SK-N-MC (cell line): ENCODE measurements around the gene EXOC1.

ENCODE experiments used
- DNase-seq: peaks from one replicate; pipeline ENCODE4 v3.0.0-alpha.2; 2011; ENCODE audit warnings: low read depth, low spot score
- H3K27ac ChIP-seq: fragments of 200-600 bp; sonication (generic); 2 replicates; pipeline ENCODE4 v1.5.1; 2016; ENCODE audit warnings: mixed run types
- H3K36me3 ChIP-seq: fragments of 200-600 bp; sonication (generic); 2 replicates; pipeline ENCODE4 v1.6.1; 2017; ENCODE audit warnings: antibody characterized with exemption, low read length, mixed read lengths; ENCODE audit not compliant: insufficient read depth
- H3K4me3 ChIP-seq: fragments of 200-600 bp; sonication (generic); 2 replicates; pipeline ENCODE4 v1.5.1; 2016
- H3K9ac ChIP-seq: fragments of 200-600 bp; sonication (generic); 2 replicates; pipeline ENCODE4 v1.8.0; 2017; ENCODE audit warnings: mixed run types, mixed read lengths; ENCODE audit not compliant: insufficient read length
- H3K9me3 ChIP-seq: fragments of 200-600 bp; sonication (generic); 2 replicates; pipeline ENCODE4 v1.6.1; 2017; ENCODE audit warnings: low read depth, mild to moderate bottlenecking, antibody characterized with exemption, low read length, moderate library complexity, mixed read lengths
- EZH2 ChIP-seq: fragments of 200-600 bp; sonication (generic); IDR thresholded peaks from one replicate; pipeline ENCODE4 v1.6.1; 2017; ENCODE audit warnings: antibody characterized with exemption
- FOXP2 ChIP-seq: optimal IDR thresholded peaks from 2 replicates; pipeline ENCODE3; 2011; ENCODE audit warnings: mild to moderate bottlenecking, moderate library complexity; ENCODE audit not compliant: insufficient read depth; ENCODE audit errors: extremely low read length, control extremely low read depth
- POLR2AphosphoS5 ChIP-seq: IDR thresholded peaks from 2 replicates; pipeline ENCODE4 v1.6.1; 2012; ENCODE audit warnings: mild to moderate bottlenecking, low read depth, low read length, borderline replicate concordance

EXOC1 gene

DNA sequence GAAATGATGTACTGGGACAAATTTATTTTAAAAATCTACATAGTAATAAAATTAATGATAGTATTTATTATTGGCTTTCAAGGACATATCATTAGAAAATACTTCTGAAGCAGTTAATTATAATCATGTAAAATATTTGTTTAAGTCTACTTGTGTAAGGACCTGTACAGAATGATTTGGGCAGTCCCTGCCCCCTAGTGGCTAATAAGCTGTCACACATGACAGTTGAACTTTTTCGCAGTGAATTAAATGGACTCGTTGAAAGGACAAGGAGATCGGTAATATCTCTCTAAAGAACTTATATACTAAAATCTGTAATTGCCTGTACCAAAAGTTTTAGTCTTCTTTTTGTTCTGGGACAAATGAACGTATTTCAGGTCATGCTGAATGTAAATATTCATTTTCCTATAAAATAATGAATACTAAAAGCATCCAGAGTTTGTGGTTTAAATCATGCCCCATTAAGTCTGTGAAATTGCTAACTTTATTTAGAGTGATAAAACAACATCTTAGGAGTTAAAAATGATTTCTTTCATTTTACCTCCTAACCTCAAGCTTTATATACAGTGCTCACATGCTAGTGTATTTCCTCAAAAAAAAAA, 13.6 kb downstream of the EXOC1 start:
- Histone ChIP-seq H3K9me3 (no peaks in the 10 kb centered on the region), H3K27ac (peak overlapping the region; percentile 92; the same call in 1 of the 2 replicates), H3K36me3 (peaks cover 30% of the 10 kb centered on the region), H3K4me3 (peak overlapping the region; percentile 53), H3K9ac (peak overlapping the region; percentile 15)
- no peak for TF ChIP-seq EZH2
- TF ChIP-seq FOXP2, result no peak
- TF ChIP-seq POLR2AphosphoS5, result no peak
- DNase-seq, result no peak

DNA sequence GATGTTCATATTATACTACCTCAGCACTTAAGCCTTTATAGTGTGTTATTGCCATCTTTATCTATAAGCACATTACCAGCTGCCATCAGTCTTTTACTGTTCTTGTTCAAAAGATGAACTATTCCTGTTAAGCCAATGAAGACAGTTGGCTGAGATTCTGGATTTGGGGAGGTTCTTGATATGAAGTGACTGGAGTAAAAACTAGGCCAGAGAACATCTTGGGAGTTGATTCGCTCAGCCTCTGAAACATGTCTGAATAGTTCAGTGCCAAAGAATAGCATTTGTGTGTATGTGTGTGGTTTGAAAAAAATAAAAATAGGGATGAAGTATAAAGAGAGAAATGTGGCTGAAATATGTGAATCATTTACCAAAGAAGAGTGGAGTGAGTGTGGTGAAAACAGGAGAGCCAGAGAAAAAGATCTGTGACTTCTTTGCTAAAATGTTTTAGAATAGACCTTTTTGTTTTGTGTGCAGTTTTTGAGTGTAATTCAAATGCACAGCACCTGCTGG, 15.2 kb downstream of the EXOC1 start:
- no peak overlapping the region for H3K4me3 ChIP-seq
- TF ChIP-seq FOXP2, result no peak
- TF ChIP-seq EZH2, result no peak
- no peak for TF ChIP-seq POLR2AphosphoS5
- H3K27ac ChIP-seq, result no peak overlapping the region
- no peaks in the 10 kb centered on the region for H3K9me3 ChIP-seq
- no peak for DNase-seq
- H3K36me3 ChIP-seq, result peaks cover 36% of the 10 kb centered on the region
- no peak overlapping the region for H3K9ac ChIP-seq

DNA sequence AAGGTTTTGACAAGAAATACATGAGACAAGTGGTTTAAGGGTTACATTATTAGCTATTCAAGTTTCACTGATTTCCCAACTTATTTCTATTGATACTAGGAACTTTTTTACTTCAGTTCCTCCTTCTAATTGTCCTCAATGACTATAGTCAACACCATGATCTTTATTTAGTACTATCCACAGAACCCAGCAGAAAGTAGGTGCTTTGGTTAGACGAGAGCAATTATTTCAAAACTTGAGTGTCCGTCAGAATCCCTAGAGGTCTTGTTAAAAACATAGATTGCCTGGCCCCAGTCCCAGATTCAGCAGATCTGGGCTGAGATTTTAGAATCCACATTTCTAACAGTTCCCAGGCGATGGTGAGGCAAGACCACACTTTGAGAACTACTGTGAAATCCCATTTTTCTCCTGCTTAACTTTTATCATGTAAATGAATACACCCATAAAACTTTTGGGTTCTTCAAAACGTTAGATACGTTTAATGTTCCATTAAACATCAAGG, 17.9 kb downstream of the EXOC1 start:
- peaks cover 32% of the 10 kb centered on the region for H3K36me3 ChIP-seq
- no peak overlapping the region for H3K9ac ChIP-seq
- no peak for TF ChIP-seq FOXP2
- TF ChIP-seq EZH2, result no peak
- no peak for TF ChIP-seq POLR2AphosphoS5
- no peak overlapping the region for H3K4me3 ChIP-seq
- no peak for DNase-seq
- no peaks in the 10 kb centered on the region for H3K9me3 ChIP-seq
- peak overlapping the region; percentile 53; the same call in 1 of the 2 replicates for H3K27ac ChIP-seq

DNA sequence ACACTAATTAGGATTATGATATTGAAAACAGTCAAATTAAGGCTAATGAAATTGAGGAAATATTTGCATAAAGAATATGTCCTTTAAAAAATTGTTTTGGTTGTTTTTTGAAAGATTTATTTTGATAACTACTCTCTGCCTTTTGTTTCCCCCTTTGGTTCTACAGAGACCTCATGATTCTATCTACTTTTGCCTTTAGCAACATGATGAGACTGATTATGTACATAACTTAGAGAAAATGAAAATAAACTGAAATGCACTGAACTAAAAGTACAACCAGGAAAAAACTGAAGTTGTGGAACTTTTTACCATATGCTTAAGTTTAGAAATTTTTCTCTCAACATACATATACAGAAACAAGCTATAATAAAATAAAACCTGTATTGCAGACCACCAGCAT, 21.4 kb downstream of the EXOC1 start:
- Histone ChIP-seq H3K9ac (no peak overlapping the region), H3K36me3 (peaks cover 24% of the 10 kb centered on the region), H3K4me3 (no peak overlapping the region), H3K9me3 (no peaks in the 10 kb centered on the region), H3K27ac (0 out of 2 replicates have a peak overlapping the region, but pooled peaks have one; percentile 7)
- TF ChIP-seq POLR2AphosphoS5, result no peak
- TF ChIP-seq EZH2, result no peak
- TF ChIP-seq FOXP2, result no peak
- DNase-seq, result no peak

DNA sequence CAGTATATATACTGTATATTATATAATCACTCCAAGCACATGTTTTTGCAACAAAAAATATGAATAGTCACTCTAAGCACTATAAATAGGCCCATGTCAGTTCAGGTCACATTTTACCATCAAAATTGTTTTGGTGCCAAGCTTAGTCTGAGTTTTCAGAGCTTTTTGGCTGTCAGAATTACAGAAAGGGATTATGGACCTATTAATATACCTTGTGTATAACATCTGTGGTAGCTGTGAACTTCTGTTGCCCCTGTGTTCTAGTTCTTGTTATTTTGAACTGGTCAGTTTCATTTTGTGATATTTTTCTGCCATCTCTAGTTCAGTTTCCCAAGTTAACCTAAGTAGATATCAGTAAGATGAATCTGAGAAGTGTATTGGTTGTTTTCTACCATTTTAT, 22.9 kb downstream of the EXOC1 start:
- no peak overlapping the region for H3K27ac ChIP-seq

DNA sequence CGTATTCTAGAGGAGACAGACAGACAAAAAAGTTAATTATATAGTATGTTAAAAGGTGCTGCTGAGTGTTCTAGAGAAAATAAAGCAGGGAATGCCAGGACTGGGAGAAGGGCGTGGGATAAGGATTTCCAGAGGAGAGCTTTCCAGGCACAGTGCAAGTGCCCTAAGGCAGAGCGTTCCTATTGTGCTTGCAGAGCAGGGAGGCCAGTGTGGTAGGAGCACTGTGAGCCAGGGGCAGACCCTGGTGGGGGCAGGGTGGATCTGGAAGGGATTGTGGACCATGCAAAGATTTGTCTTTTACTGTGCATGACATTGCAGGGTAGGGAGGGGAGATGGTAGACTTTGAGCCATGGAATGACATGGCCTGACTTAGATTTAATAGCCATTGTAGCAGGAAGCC, 25.8 kb downstream of the EXOC1 start:
- TF ChIP-seq EZH2 (no peak), FOXP2 (no peak), POLR2AphosphoS5 (no peak)
- H3K36me3 ChIP-seq, result peaks cover 12% of the 10 kb centered on the region; the same call in 1 of the 2 replicates
- no peak overlapping the region for H3K9ac ChIP-seq
- no peak overlapping the region for H3K4me3 ChIP-seq
- H3K9me3 ChIP-seq, result no peaks in the 10 kb centered on the region
- DNase-seq, result no peak
- H3K27ac ChIP-seq, result no peak overlapping the region

More for the DNA sequence above, 22.9 kb downstream of the EXOC1 start:
- TF ChIP-seq FOXP2, result no peak
- no peak for TF ChIP-seq EZH2
- TF ChIP-seq POLR2AphosphoS5, result no peak
- H3K4me3 ChIP-seq, result no peak overlapping the region
- no peaks in the 10 kb centered on the region for H3K9me3 ChIP-seq
- H3K9ac ChIP-seq, result no peak overlapping the region
- DNase-seq, result no peak
- peaks cover 17% of the 10 kb centered on the region for H3K36me3 ChIP-seq

DNA sequence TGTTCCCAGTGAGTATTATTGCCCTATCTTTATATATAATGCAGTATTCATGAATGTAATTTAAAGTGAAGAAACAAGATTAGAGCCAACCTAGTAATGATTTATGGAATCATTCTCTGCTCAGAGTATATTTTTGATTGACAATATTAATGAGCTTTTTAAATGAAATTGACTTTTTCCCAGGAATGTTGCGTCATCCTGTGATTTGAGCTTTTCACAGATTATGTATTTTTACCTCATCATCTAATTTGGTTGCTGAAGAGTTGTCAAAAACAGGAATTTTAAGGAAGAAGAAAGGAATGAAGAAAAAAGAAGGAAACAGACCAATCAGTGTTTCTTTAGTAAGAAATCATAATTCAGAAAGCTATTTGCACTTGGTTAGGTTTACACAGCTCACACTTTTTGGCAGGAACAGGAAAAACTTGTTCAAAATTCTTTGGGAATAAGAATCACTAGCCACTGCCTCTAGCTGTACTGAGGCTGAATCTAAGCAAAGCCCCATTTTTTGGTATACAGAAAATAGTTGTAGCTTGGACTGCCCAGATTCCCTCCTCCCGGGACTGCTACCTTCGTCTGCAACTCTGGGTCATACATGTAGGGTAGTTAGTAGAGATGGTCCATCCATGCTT, 27.3 kb downstream of the EXOC1 start:
- H3K9ac ChIP-seq, result no peak overlapping the region
- no peak overlapping the region for H3K27ac ChIP-seq
- TF ChIP-seq EZH2 (no peak), POLR2AphosphoS5 (no peak), FOXP2 (no peak)
- peaks cover 12% of the 10 kb centered on the region; the same call in 1 of the 2 replicates for H3K36me3 ChIP-seq
- H3K9me3 ChIP-seq, result no peaks in the 10 kb centered on the region
- no peak for DNase-seq
- H3K4me3 ChIP-seq, result no peak overlapping the region

DNA sequence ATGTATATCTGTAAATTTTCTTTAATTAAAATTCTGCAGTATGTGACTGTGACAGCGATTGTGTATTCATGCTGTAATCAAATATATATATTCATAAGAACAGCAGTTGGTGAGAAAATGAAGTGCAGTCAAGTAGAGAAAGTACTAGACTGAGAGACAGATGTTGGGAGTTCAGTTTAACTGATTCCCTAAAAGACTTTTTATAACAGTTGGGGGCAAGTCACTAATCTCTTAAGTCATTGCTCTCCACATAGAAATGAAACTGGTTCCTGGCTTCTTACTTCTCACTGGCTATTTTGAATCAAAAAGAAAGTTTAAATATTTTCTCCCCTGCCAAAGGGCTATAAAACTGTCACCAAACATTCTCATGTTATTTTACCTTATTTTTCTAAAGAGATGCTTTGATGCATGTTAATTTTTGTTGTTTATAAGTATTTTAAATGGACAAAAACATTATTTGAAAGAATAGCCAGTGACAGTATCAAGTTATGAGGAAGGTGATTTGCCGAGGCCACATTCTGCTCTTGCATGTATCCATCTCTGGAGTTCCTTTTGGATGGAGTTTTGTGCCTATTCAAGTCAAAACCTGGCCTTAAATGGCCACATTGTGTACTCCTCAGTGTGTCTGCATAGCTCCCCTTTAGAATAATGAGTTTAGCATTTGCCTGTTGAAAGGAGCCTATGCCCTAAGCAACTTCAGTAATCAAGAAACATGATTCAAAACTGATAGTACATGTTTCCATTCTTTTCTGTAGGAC, 30.8 kb downstream of the EXOC1 start:
- DNase-seq, result no peak
- Histone ChIP-seq H3K9me3 (no peaks in the 10 kb centered on the region), H3K4me3 (no peak overlapping the region), H3K27ac (no peak overlapping the region; the same call in 1 of the 2 replicates), H3K9ac (no peak overlapping the region), H3K36me3 (peaks cover 6% of the 10 kb centered on the region; the same call in 1 of the 2 replicates)
- no peak for TF ChIP-seq POLR2AphosphoS5
- TF ChIP-seq FOXP2, result no peak
- TF ChIP-seq EZH2, result no peak
